ENCODE results near the gene CEACAM1.

CEACAM1 gene

GRCh38 chr19:42473686-42474085, 54.6 kb downstream of the CEACAM1 start:
- TF ChIP-seq, protein P1, sequence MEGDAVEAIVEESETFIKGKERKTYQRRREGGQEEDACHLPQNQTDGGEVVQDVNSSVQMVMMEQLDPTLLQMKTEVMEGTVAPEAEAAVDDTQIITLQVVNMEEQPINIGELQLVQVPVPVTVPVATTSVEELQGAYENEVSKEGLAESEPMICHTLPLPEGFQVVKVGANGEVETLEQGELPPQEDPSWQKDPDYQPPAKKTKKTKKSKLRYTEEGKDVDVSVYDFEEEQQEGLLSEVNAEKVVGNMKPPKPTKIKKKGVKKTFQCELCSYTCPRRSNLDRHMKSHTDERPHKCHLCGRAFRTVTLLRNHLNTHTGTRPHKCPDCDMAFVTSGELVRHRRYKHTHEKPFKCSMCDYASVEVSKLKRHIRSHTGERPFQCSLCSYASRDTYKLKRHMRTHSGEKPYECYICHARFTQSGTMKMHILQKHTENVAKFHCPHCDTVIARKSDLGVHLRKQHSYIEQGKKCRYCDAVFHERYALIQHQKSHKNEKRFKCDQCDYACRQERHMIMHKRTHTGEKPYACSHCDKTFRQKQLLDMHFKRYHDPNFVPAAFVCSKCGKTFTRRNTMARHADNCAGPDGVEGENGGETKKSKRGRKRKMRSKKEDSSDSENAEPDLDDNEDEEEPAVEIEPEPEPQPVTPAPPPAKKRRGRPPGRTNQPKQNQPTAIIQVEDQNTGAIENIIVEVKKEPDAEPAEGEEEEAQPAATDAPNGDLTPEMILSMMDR (IDR thresholded peaks at IDR 0.05; ENCODE audit: insufficient read depth, missing control alignments) = no peak
- DNase-seq (ENCODE audit: insufficient read length, low spot score) (no peak), FAIRE-seq (no peak)

GRCh38 chr19:42472402-42473147, 55.7 kb downstream of the CEACAM1 start:
- DNase-seq (ENCODE audit: insufficient read length, low spot score) (no peak), FAIRE-seq (no peak)
- TF ChIP-seq, protein P1 (IDR thresholded peaks at IDR 0.05; ENCODE audit: insufficient read depth, missing control alignments) = no peak

- TF ChIP-seq, protein P1 (IDR thresholded peaks at IDR 0.05; ENCODE audit: insufficient read depth, missing control alignments) = no peak
- DNase-seq (ENCODE audit: insufficient read length, low spot score) = no peak
- FAIRE-seq = no peak
Observed at GRCh38 chr19:42471554-42472249, 56.6 kb downstream of the CEACAM1 start.

DNA sequence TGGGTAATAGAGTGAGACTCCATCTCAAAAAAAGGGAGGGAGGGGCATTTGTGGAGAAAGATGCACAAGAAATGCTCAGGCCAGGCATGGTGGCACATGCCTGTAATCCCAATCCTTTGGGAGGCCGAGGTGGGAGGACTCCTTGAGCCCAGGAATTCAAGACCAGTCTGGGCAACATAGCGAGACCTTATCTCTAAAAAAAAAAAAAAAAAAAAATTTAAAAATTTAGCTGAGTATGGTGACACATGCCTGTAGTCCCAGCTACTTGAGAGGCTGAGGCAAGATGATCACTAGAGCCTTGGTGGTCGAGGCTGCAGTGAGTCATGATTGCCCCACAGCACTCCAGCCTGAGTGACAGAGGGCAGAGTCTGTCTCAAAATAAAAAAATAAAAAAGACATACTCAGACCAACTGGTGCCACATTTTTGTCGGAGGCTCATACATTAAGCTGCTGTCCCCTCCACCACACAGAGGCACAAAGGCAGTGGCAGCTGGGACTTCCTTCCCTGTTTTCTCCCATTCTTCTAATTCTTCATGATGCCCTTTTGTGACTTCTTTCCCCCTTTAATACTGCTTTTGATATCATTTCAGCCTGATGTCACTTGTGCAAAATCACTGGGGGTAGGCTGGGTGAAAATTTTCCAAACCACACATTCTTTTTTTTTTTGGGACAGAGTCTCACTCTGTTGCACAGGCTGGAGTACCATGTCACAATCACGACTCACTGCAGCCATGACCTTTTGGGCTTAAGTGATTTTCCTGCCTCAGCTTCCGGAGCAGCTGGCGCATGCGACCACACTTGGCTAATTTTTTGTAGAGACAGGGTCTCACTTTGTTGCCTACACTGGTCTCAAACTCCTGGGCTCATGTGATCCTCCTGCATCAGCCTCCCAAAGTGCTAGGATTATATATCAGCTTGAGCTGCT, 58.7 kb downstream of the CEACAM1 start:
- no peak for FAIRE-seq
- TF ChIP-seq, protein P1 (IDR thresholded peaks at IDR 0.05; ENCODE audit: insufficient read depth, missing control alignments) = no peak
- no peak for DNase-seq (ENCODE audit: insufficient read length, low spot score)

GRCh38 chr19:42468273-42468796, 59.9 kb downstream of the CEACAM1 start:
- TF ChIP-seq, protein P1 (IDR thresholded peaks at IDR 0.05; ENCODE audit: insufficient read depth, missing control alignments) = no peak
- FAIRE-seq (no peak), DNase-seq (ENCODE audit: insufficient read length, low spot score) (no peak)

DNA sequence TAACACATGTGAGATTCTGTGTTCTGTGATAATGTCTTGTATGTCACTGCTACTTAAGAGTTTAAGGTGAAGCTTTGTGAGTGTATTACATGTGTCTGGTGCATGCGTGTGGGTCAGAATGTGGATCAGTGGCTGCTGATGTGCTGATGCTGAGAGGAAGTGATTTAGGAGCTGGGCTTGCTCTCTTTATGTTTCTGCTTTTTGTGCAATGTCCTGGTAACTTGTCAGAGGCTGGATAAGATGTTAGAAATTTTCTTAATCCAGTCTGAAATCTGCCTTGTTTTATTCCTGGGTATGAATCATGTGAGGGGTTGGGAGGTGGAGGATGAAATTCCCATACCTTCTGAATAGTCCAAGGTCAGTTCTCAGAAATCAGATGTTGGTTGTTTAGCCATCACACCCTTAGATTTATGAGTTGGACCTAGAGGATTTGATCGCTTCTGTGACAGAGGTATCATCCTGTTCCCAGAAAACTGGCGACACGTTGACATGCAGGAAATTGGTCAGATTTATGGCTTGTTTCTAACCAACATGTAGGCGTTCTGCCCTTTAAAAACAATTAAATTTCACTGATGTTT, 61.0 kb downstream of the CEACAM1 start:
- DNase-seq (ENCODE audit: insufficient read length, low spot score) = no peak
- TF ChIP-seq, protein P1 (IDR thresholded peaks at IDR 0.05; ENCODE audit: insufficient read depth, missing control alignments) = no peak
- FAIRE-seq = no peak
